ENCODE data around the gene C12orf56.

Gene C12orf56

DNA sequence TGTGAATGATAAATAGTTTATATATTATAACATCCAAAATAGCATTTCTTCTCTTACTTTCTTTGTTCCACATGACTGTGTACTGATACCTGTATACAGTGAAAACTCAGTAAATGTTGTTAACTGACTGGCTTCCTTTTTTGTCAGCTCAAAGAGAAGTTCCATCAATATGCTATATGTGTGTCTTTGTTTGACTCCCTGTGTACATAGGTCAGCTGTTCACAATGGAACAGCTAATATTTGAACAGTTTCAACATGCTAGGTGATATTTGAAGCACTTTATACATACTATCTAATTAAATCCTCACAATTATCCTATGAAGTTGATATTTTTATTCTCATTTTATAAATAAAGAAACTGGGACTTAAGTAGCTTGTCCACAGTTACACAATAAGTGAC lies 153.2 kb downstream of the C12orf56 start:
- no peak overlapping the region for H3K4me3 ChIP-seq (ENCODE audit: low read depth, low read length)
- DNase-seq (ENCODE audit: low read depth), result no peak
- TF ChIP-seq, protein P1, sequence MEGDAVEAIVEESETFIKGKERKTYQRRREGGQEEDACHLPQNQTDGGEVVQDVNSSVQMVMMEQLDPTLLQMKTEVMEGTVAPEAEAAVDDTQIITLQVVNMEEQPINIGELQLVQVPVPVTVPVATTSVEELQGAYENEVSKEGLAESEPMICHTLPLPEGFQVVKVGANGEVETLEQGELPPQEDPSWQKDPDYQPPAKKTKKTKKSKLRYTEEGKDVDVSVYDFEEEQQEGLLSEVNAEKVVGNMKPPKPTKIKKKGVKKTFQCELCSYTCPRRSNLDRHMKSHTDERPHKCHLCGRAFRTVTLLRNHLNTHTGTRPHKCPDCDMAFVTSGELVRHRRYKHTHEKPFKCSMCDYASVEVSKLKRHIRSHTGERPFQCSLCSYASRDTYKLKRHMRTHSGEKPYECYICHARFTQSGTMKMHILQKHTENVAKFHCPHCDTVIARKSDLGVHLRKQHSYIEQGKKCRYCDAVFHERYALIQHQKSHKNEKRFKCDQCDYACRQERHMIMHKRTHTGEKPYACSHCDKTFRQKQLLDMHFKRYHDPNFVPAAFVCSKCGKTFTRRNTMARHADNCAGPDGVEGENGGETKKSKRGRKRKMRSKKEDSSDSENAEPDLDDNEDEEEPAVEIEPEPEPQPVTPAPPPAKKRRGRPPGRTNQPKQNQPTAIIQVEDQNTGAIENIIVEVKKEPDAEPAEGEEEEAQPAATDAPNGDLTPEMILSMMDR (IDR thresholded peaks at IDR 0.05; ENCODE audit: low read depth, low read length, missing control alignments), result no peak

DNA sequence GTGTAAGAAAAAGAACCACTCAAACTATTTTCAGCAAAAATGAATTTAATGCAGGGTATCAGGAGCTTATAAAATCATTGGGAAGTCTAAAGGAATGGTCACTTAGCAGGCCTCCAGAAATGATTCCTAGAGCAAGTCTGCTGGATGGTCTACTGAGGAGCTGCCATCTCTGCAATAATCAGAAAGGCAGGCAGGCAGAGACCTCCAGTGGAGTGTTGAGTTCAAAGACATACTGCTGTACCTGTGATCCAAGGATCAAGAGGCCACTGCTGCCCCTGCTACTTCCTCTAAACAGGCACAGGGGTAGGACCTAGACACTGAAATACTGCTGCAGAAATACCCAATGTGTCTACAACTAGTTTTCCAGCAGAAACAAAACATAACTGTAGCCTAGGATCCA lies 154.0 kb downstream of the C12orf56 start:
- TF ChIP-seq, protein P1 (IDR thresholded peaks at IDR 0.05; ENCODE audit: low read depth, low read length, missing control alignments), result no peak
- no peak for DNase-seq (ENCODE audit: low read depth)
- H3K4me3 ChIP-seq (ENCODE audit: low read depth, low read length), result no peak overlapping the region

DNA sequence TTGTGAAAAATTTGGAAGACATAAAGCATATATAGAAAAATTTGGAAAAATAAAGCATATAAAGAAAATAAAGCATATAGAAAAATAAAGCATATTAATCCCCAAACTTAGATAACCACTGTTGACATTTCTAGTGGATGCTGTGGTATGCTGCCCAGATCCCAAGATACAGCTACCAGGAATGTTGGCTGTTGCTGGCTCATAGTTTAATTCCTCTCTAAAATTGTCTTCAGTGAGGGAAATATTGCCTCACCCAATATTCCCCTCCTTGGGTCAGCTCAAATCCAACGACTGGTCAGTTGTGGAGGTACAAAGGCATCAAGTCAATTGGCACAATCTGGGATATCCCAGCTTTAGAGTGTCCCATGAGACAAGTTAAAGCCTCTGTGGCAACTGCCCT lies 158.4 kb downstream of the C12orf56 start:
- DNase-seq (ENCODE audit: low read depth), result no peak
- TF ChIP-seq, protein P1 (IDR thresholded peaks at IDR 0.05; ENCODE audit: low read depth, low read length, missing control alignments), result no peak
- no peak overlapping the region for H3K4me3 ChIP-seq (ENCODE audit: low read depth, low read length)

DNA sequence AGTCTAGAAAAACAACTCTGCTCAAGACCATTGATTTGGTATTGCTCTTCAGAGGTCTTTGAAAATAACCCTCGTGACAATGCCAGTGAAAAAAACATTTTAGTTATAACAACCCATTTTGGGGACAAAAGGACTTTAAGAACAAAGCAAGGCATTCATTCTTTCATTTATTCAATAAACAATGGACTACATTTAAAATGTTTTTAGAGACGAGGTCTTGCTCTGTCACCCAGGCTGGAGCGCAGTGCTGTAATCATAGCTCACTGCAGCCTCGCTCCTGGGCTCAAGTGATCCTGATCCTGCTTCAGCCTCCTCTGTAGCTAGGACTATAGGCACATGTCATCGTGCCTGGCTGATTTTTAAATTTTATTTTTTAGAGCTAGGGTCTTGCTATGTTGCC lies 160.8 kb downstream of the C12orf56 start:
- TF ChIP-seq, protein P1 (IDR thresholded peaks at IDR 0.05; ENCODE audit: low read depth, low read length, missing control alignments), result no peak
- DNase-seq (ENCODE audit: low read depth), result no peak

DNA sequence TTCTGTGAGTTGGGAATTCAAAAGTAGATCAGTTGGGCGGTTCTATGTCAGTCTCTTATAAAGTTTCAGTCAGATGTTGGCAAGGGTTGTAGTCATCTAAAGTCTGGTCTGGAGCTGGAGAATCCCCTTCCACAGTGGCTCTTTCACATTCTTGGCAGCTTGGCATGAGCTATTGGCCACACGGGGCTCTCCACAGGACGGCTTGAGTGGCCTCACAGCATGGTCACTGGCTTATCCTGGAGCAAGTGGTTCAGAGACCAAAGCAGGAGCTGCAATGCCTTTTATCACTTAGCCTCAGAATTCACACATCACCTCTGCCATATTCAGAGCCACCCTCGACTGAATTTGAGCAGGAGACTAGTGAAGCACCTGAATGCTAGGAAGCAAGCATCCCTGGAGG lies 161.3 kb downstream of the C12orf56 start:
- TF ChIP-seq, protein P1 (IDR thresholded peaks at IDR 0.05; ENCODE audit: low read depth, low read length, missing control alignments), result no peak
- no peak overlapping the region for H3K4me3 ChIP-seq (ENCODE audit: low read depth, low read length)

More for the DNA sequence above, 160.8 kb downstream of the C12orf56 start:
- no peak overlapping the region for H3K4me3 ChIP-seq (ENCODE audit: low read depth, low read length)

DNA sequence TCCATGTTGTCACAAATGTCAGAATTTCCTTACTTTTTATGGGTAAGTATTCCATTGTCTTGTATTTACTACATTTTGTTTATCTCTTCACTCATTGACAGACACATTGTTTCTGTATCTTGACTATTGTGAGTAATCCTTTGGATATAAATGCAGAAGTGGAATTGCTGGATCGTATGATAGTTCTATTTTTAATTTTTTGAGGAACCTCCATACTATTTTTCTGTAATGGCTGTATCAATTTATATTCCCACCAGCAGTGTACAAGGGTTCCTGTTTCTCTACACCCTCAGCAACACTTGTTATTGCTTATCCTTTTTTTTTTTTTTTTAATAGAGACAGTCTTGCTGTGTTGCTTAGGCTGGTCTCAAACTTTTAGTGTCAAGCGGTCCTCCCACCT lies 164.9 kb downstream of the C12orf56 start:
- DNase-seq (ENCODE audit: low read depth), result no peak
- TF ChIP-seq, protein P1 (IDR thresholded peaks at IDR 0.05; ENCODE audit: low read depth, low read length, missing control alignments), result no peak
- no peak overlapping the region for H3K4me3 ChIP-seq (ENCODE audit: low read depth, low read length)

More for the DNA sequence above, 161.3 kb downstream of the C12orf56 start:
- DNase-seq (ENCODE audit: low read depth), result no peak

DNA sequence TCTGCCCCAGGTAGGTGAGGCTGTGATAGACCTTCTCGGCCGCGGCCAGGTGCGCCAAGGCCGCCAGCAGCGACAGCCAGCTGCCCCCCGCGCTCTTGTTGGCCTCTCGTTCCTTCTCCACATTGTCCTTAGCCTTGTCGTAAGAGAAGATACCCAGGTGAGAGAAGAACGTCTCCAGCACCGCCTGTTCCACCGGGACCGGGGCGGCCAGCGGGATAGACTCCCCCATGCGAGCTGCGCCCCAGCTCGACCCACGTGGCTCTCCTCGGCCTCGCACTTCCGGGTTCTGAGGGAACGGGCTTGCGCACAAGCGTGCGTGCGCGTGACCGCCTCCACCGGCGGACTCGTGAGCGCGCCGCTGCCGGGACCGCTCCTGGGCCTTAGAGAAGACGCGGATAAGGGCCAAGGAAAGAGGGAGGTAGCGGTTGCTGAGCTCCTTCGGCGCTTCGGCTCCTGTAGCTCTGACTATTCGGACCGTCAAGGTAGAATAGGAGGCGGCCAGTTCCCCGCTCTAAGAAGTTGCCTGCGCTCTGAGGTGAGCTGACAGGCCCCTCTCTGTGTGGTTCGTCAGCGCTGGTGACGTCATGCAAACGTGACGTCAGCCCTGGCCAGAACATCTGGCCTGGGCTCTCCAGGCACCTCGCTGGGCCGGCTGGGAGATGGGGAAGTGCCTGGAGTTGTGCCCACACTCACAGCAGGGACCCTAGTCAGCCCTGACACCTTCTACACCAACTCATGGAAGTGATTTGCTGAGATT lies 168.4 kb downstream of the C12orf56 start, which contains the start of gene KICS2:
KICS2 (minus strand) TSS at position 288 of the 757 bp plus-strand sequence; CDS start at position 229, 59 bp downstream.
- peak; percentile 82 for DNase-seq (ENCODE audit: low read depth)
- TF ChIP-seq, protein P1 (IDR thresholded peaks at IDR 0.05; ENCODE audit: low read depth, low read length, missing control alignments), result no peak
- H3K4me3 ChIP-seq (ENCODE audit: low read depth, low read length), result peak within 1 kb of the TSS; percentile 96
